Tibial artery (tissue), 4 donors: ENCODE data around the gene ANKLE2.

Experiments
- DNase-seq, 2 donors: peaks; one replicate each; pipeline ENCODE4 v3.0.0-alpha.2; 2019
- H3K27ac ChIP-seq, 2 donors: fragments of 200-600 bp; sonication (generic) in 1 of 2; 1 replicate in 1 of 2; 2 replicates in 1 of 2; pipeline ENCODE4 v1.5.1; 2018 to 2019; ENCODE audit warnings: mild to moderate bottlenecking in 1 of 2
- H3K27me3 ChIP-seq, 2 donors: fragments of 200-600 bp; sonication (generic) in 1 of 2; one replicate each; pipeline versions ENCODE4 v1.5.1 to v1.6.0; 2016 to 2019
- H3K36me3 ChIP-seq, 3 donors: fragments of 200-600 bp; sonication (generic) in 2 of 3; one replicate each; pipeline ENCODE4 v1.5.1; 2016 to 2019; ENCODE audit warnings: mild to moderate bottlenecking in 2 of 3
- H3K4me1 ChIP-seq, 4 donors: fragments of 200-600 bp; sonication (generic) in 2 of 4; 1 replicate in 3 of 4; 2 replicates in 1 of 4; pipeline ENCODE4 v1.5.1; 2016 to 2019
- H3K4me3 ChIP-seq, 2 donors: fragments of 200-600 bp; sonication (generic) in 1 of 2; 1 replicate in 1 of 2; 2 replicates in 1 of 2; pipeline ENCODE4 v1.5.1; 2018 to 2019; ENCODE audit warnings: mild to moderate bottlenecking in 2 of 2
- H3K9me3 ChIP-seq, 3 donors: fragments of 200-600 bp; sonication (generic) in 1 of 3; one replicate each; pipeline ENCODE4 v1.5.1; 2016 to 2019
- intact Hi-C: fragments of 100-400 bp; cut with DNase I; formaldehyde crosslinking; loops from one replicate; pipeline ENCODE4 v1.15.0; 2023; ENCODE audit warnings: low total_unique reads
- TF ChIP-seq, protein P1 (sequence below), 2 experiments: fragments of 200-600 bp in 1 of 2; fragments of 450-650 bp in 1 of 2; IDR thresholded peaks; one replicate each; pipeline ENCODE4 v1.5.1; 2017 to 2019; ENCODE audit warnings: antibody characterized with exemption in 2 of 2, mild to moderate bottlenecking in 1 of 2, moderate library complexity in 1 of 2

The ANKLE2 gene

DNA sequence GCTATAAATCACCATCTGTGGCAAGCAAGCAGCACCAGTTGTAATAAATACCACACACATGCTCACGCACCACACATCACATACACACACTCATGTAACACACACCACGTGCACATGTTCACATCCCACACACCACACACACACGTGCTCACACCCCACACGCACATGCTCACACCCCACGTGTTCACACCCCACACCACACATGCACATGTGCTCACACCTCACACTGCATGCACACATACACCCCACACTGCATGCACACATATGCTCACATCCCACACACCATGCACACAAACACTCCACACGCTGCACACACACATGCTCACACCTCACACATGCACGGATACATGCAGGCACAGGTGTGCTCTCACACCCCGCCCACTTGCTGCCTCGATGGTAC is 22.9 kb upstream of the ANKLE2 start:
- Histone ChIP-seq H3K27ac (no peak overlapping the region), H3K4me1 (no peaks in the 10 kb centered on the region), H3K27me3 (no peaks in the 10 kb centered on the region), H3K9me3 (no peaks in the 10 kb centered on the region), H3K36me3 (peaks cover 82 to 97% (median 96%) of the 10 kb centered on the region in 3 donors), H3K4me3 (no peak overlapping the region)
- no peak for DNase-seq
- intact Hi-C loops = no loop called here
- TF ChIP-seq, protein P1, sequence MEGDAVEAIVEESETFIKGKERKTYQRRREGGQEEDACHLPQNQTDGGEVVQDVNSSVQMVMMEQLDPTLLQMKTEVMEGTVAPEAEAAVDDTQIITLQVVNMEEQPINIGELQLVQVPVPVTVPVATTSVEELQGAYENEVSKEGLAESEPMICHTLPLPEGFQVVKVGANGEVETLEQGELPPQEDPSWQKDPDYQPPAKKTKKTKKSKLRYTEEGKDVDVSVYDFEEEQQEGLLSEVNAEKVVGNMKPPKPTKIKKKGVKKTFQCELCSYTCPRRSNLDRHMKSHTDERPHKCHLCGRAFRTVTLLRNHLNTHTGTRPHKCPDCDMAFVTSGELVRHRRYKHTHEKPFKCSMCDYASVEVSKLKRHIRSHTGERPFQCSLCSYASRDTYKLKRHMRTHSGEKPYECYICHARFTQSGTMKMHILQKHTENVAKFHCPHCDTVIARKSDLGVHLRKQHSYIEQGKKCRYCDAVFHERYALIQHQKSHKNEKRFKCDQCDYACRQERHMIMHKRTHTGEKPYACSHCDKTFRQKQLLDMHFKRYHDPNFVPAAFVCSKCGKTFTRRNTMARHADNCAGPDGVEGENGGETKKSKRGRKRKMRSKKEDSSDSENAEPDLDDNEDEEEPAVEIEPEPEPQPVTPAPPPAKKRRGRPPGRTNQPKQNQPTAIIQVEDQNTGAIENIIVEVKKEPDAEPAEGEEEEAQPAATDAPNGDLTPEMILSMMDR (IDR thresholded peaks at IDR 0.05) = no peak

DNA sequence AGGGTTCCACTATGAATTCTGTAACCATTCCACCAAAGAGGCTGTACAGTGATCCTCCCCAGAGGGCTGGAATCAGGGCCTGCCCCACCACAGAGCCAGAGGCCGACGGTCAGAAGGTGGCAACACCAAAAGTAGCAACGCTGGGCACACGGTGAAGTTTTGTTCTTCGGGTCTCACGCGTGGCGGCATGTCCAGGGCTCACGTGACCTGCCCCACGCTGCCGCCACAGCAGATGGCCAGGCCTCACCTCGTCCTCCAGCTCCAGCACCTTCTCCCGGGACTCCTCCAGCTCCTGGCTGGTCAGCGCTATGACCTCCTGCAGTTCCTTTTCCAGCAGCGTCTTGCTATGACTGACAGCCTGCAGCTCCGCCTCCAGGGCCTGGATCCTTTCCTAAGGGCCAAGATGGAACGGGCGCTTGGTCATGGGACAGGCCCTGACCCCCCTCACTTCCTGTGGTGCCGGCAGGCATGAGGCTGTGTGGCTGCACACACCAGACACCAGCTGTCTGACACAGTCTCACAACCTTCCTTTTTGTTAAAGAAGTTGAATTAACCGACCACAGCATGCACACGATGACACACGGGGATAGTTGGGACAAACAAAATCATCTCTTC is 22.4 kb upstream of the ANKLE2 start:
- TF ChIP-seq, protein P1 (IDR thresholded peaks at IDR 0.05) = no peak
- no peaks in the 10 kb centered on the region for H3K9me3 ChIP-seq
- intact Hi-C loops = no loop called here
- H3K4me1 ChIP-seq = no peaks in the 10 kb centered on the region
- H3K27ac ChIP-seq = no peak overlapping the region
- no peak overlapping the region for H3K4me3 ChIP-seq
- no peaks in the 10 kb centered on the region for H3K27me3 ChIP-seq
- DNase-seq = peak in 1 of 2 donors; percentile 60
- H3K36me3 ChIP-seq = peaks cover 82 to 97% (median 94%) of the 10 kb centered on the region in 3 donors

DNA sequence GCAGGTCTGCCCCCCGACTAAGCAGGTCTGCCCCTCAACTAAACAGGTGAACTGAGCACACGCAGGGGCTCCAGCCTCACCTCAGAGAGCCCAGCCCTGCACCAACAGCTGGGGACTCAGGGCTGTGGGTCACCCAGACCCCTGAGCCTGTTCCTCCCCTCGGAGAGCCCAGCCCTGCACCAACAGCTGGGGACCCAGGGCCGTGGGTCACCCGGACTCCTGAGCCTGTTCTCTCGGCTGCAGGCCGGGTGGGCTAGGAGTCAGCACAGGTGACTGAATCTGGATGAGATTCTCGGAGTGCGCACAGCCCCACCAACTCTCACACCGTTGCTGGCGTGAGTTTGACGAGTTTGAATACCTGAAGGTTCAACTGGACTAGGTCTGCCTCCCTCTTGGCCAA is 20.3 kb upstream of the ANKLE2 start:
- H3K9me3 ChIP-seq = no peaks in the 10 kb centered on the region
- no peak overlapping the region for H3K27ac ChIP-seq
- TF ChIP-seq, protein P1 (IDR thresholded peaks at IDR 0.05) = no peak
- H3K4me3 ChIP-seq = no peak overlapping the region
- H3K36me3 ChIP-seq = peaks cover 82 to 100% (median 95%) of the 10 kb centered on the region in 3 donors
- intact Hi-C loops = no loop called here
- no peak for DNase-seq
- no peaks in the 10 kb centered on the region for H3K27me3 ChIP-seq
- H3K4me1 ChIP-seq = peaks cover 0 to 7% (median 3%) of the 10 kb centered on the region in 4 donors

DNA sequence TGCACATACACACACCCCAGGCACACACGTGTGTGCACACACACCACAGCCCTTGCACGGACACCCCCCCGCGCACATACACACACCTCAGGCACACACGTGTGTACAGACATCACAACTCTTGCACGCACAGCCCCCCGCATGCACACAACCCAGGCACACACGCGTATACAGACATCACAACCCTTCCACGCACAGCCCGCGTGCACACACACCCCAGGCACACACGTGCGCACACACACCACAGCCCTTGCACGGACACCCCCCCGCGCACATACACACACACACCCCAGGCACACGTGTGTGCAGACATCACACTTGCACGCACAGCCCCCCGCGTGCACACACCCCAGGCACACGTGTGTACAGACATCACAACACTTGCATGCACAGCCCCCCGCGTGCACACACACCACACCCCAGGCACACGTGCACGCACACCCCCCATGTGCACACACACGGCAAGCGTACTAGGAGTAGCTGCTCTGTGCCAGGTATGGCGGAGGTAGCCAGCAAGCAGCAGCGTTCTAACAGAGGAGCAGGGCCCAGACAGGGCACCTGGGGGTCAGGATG is 18.2 kb upstream of the ANKLE2 start:
- TF ChIP-seq, protein P1 (IDR thresholded peaks at IDR 0.05) = no peak
- Histone ChIP-seq H3K4me1 (peaks cover 0 to 7% (median 3%) of the 10 kb centered on the region in 4 donors), H3K9me3 (no peaks in the 10 kb centered on the region), H3K36me3 (peaks cover 82 to 100% (median 95%) of the 10 kb centered on the region in 3 donors), H3K27ac (no peak overlapping the region), H3K27me3 (no peaks in the 10 kb centered on the region), H3K4me3 (no peak overlapping the region)
- no peak for DNase-seq
- intact Hi-C loops = loop anchor here (10.0 kb wide), 1 partner anchor 45 kb away; the partner anchor contains the start of gene GOLGA3

DNA sequence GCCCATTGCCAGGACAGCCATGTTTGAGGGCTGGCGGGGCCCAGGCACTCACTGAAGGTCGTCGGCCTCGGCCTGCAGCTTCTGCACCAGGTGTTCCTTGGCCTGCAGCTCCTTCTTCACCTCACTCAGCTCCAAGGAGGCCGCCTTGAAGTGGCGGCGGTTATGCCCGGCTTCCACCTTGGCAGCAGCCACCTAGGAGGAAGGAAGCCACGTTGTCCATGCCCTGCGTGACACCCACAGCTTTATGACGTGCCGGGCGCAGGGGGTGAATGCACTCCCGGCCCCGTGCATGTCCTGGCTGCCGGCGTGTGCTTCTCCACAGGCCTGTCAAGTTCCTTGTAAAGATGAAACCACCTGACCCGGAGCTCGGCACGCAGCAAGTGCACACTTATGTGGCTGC is 16.0 kb upstream of the ANKLE2 start:
- H3K27me3 ChIP-seq = no peaks in the 10 kb centered on the region
- peaks cover 0 to 7% (median 3%) of the 10 kb centered on the region in 4 donors for H3K4me1 ChIP-seq
- H3K9me3 ChIP-seq = no peaks in the 10 kb centered on the region
- TF ChIP-seq, protein P1 (IDR thresholded peaks at IDR 0.05) = no peak
- H3K4me3 ChIP-seq = no peak overlapping the region
- intact Hi-C loops = loop anchor here (10.0 kb wide), 1 partner anchor 47 kb away; the partner anchor contains the start of gene GOLGA3
- H3K36me3 ChIP-seq = peaks cover 86 to 100% (median 96%) of the 10 kb centered on the region in 3 donors
- DNase-seq = no peak
- no peak overlapping the region for H3K27ac ChIP-seq
